Activated naive CD4-positive, alpha-beta T cell treated with anti-CD3 and anti-CD28 coated beads for 36 hours (primary cell): ENCODE measurements around the gene SLC25A48. TPM values are rescaled to one million over a fixed set of nuclear protein-coding genes. Genes with fewer than 3 reads are reported as not detected.

Experiments
- CTCF ChIA-PET: fragments of 350-600 bp; sonication (Branson Sonifier 250); formaldehyde crosslinking; loops from one replicate; lab custom pipeline; 2021; ENCODE audit warnings: antibody characterized with exemption; lab: Charles Lee
- DNase-seq: peaks from one replicate; pipeline ENCODE4 v3.0.0-alpha.2; 2020
- H3K27ac Mint-ChIP-seq: one replicate; pipeline ENCODE4 v1.8.0; 2021; ENCODE audit warnings: mild to moderate bottlenecking, mixed read lengths
- H3K27me3 Mint-ChIP-seq: one replicate; pipeline ENCODE4 v1.8.0; 2021; ENCODE audit warnings: low read depth, mixed read lengths
- H3K36me3 Mint-ChIP-seq: one replicate; pipeline ENCODE4 v1.8.0; 2021; ENCODE audit warnings: low read depth, mixed read lengths
- H3K4me1 Mint-ChIP-seq: one replicate; pipeline ENCODE4 v1.8.0; 2021; ENCODE audit warnings: low read depth, mixed read lengths
- H3K4me3 Mint-ChIP-seq: one replicate; pipeline ENCODE4 v1.8.0; 2021; ENCODE audit warnings: mild to moderate bottlenecking, moderate library complexity, mixed read lengths
- H3K9me3 Mint-ChIP-seq: one replicate; pipeline ENCODE4 v1.8.0; 2021; ENCODE audit warnings: mixed read lengths
- intact Hi-C: fragments of 100-400 bp; cut with micrococcal nuclease; formaldehyde crosslinking; loops from one replicate; pipeline ENCODE4 v1.15.1; 2023
- total RNA-seq, 2 experiments: library from RNA; stranded (reverse); gene quantifications; one replicate each; pipeline ENCODE4 v1.2.3, GENCODE V29; 2021

The SLC25A48 gene
- total RNA-seq, 2 experiments from 2014 or later, result not detected

- Mint-ChIP-seq H3K36me3 (no peaks in the 10 kb centered on the region), H3K4me1 (no peaks in the 10 kb centered on the region), H3K4me3 (no peak overlapping the region), H3K9me3 (no peaks in the 10 kb centered on the region), H3K27me3 (no peaks in the 10 kb centered on the region), H3K27ac (no peak overlapping the region)
- intact Hi-C loops, result no loop called here
- CTCF ChIA-PET, result no interaction called here
- DNase-seq, result no peak
Measured at GRCh38 chr5:135824541-135825041, 9.9 kb upstream of the SLC25A48 start.

- intact Hi-C loops, result no loop called here
- no peak for DNase-seq
- Mint-ChIP-seq H3K9me3 (no peaks in the 10 kb centered on the region), H3K36me3 (no peaks in the 10 kb centered on the region), H3K27me3 (peaks cover 10% of the 10 kb centered on the region), H3K4me3 (no peak overlapping the region), H3K4me1 (no peaks in the 10 kb centered on the region), H3K27ac (no peak overlapping the region)
- CTCF ChIA-PET, result no interaction called here
Measured at GRCh38 chr5:135825373-135826220, 8.9 kb upstream of the SLC25A48 start.

- CTCF ChIA-PET, result no interaction called here
- intact Hi-C loops, result no loop called here
- Mint-ChIP-seq H3K27me3 (peaks cover 14% of the 10 kb centered on the region), H3K4me1 (no peaks in the 10 kb centered on the region), H3K27ac (no peak overlapping the region), H3K9me3 (no peaks in the 10 kb centered on the region), H3K4me3 (no peak overlapping the region), H3K36me3 (no peaks in the 10 kb centered on the region)
- DNase-seq, result no peak
Measured at GRCh38 chr5:135826221-135826525, 8.3 kb upstream of the SLC25A48 start.

GRCh38 chr5:135826994-135827671 is 7.3 kb upstream of the SLC25A48 start:
- H3K27me3 Mint-ChIP-seq, result peaks cover 23% of the 10 kb centered on the region
- no peak overlapping the region for H3K4me3 Mint-ChIP-seq
- DNase-seq, result no peak
- H3K9me3 Mint-ChIP-seq, result no peaks in the 10 kb centered on the region
- no peaks in the 10 kb centered on the region for H3K4me1 Mint-ChIP-seq
- intact Hi-C loops, result no loop called here
- CTCF ChIA-PET, result no interaction called here
- no peaks in the 10 kb centered on the region for H3K36me3 Mint-ChIP-seq
- no peak overlapping the region for H3K27ac Mint-ChIP-seq

GRCh38 chr5:135827965-135828781 is 6.3 kb upstream of the SLC25A48 start:
- no peak for DNase-seq
- Mint-ChIP-seq H3K4me3 (no peak overlapping the region), H3K36me3 (no peaks in the 10 kb centered on the region), H3K9me3 (no peaks in the 10 kb centered on the region), H3K4me1 (no peaks in the 10 kb centered on the region), H3K27ac (no peak overlapping the region), H3K27me3 (peaks cover 28% of the 10 kb centered on the region)
- CTCF ChIA-PET, result interaction anchor here (0.6 to 0.9 kb wide), 2 partner anchors 262 to 323 kb away, joined by 3 to 4 read pairs; no protein-coding TSS in a partner anchor
- intact Hi-C loops, result no loop called here

GRCh38 chr5:135828782-135829127 is 5.7 kb upstream of the SLC25A48 start:
- H3K4me3 Mint-ChIP-seq, result no peak overlapping the region
- no peaks in the 10 kb centered on the region for H3K36me3 Mint-ChIP-seq
- H3K27me3 Mint-ChIP-seq, result peaks cover 33% of the 10 kb centered on the region
- DNase-seq, result no peak
- no peaks in the 10 kb centered on the region for H3K9me3 Mint-ChIP-seq
- intact Hi-C loops, result no loop called here
- H3K4me1 Mint-ChIP-seq, result no peaks in the 10 kb centered on the region
- CTCF ChIA-PET, result interaction anchor here (0.6 to 0.9 kb wide), 2 partner anchors 263 to 374 kb away, joined by 3 to 4 read pairs; no protein-coding TSS in a partner anchor
- no peak overlapping the region for H3K27ac Mint-ChIP-seq

- intact Hi-C loops, result no loop called here
- Mint-ChIP-seq H3K4me1 (peaks cover 3% of the 10 kb centered on the region), H3K9me3 (no peaks in the 10 kb centered on the region), H3K27me3 (peaks cover 37% of the 10 kb centered on the region), H3K36me3 (no peaks in the 10 kb centered on the region), H3K27ac (no peak overlapping the region), H3K4me3 (no peak overlapping the region)
- DNase-seq, result no peak
- CTCF ChIA-PET, result interaction anchor here (0.6 to 2.2 kb wide), 3 partner anchors 263 to 375 kb away, joined by 3 to 16 read pairs (median 4); no protein-coding TSS in a partner anchor
Measured at GRCh38 chr5:135829179-135829578, 5.3 kb upstream of the SLC25A48 start.

GRCh38 chr5:135829681-135830383 is 4.6 kb upstream of the SLC25A48 start:
- DNase-seq, result peak; percentile 62
- peaks cover 4% of the 10 kb centered on the region for H3K4me1 Mint-ChIP-seq
- CTCF ChIA-PET, result interaction anchor here (0.6 to 2.2 kb wide), 7 partner anchors 10 to 274 kb away, joined by 3 to 16 read pairs (median 5); no protein-coding TSS in a partner anchor

GRCh38 chr5:135830384-135830700 is 4.1 kb upstream of the SLC25A48 start:
- H3K9me3 Mint-ChIP-seq, result no peaks in the 10 kb centered on the region
- H3K36me3 Mint-ChIP-seq, result no peaks in the 10 kb centered on the region
- DNase-seq, result no peak
- H3K27me3 Mint-ChIP-seq, result peaks cover 43% of the 10 kb centered on the region
- H3K4me3 Mint-ChIP-seq, result no peak overlapping the region
- H3K27ac Mint-ChIP-seq, result no peak overlapping the region
- intact Hi-C loops, result loop anchor here (1.0 to 2.0 kb wide), 2 partner anchors 270 to 364 kb away; no protein-coding TSS in a partner anchor
- CTCF ChIA-PET, result interaction anchor here (0.9 to 2.2 kb wide), 6 partner anchors 9 to 274 kb away, joined by 3 to 16 read pairs (median 6); no protein-coding TSS in a partner anchor
- peaks cover 4% of the 10 kb centered on the region for H3K4me1 Mint-ChIP-seq

More at GRCh38 chr5:135829681-135830383, 4.6 kb upstream of the SLC25A48 start:
- intact Hi-C loops, result loop anchor here (1.0 to 2.0 kb wide), 2 partner anchors 270 to 363 kb away; no protein-coding TSS in a partner anchor
- Mint-ChIP-seq H3K36me3 (no peaks in the 10 kb centered on the region), H3K4me3 (no peak overlapping the region), H3K9me3 (no peaks in the 10 kb centered on the region), H3K27ac (no peak overlapping the region), H3K27me3 (peaks cover 43% of the 10 kb centered on the region)

- no peaks in the 10 kb centered on the region for H3K36me3 Mint-ChIP-seq
- DNase-seq, result no peak
- intact Hi-C loops, result loop anchor here (1.0 to 2.0 kb wide), 2 partner anchors 271 to 364 kb away; no protein-coding TSS in a partner anchor
- H3K4me3 Mint-ChIP-seq, result no peak overlapping the region
- no peaks in the 10 kb centered on the region for H3K9me3 Mint-ChIP-seq
- no peak overlapping the region for H3K27ac Mint-ChIP-seq
- H3K4me1 Mint-ChIP-seq, result peaks cover 4% of the 10 kb centered on the region
- peaks cover 43% of the 10 kb centered on the region for H3K27me3 Mint-ChIP-seq
- CTCF ChIA-PET, result interaction anchor here (0.9 to 2.2 kb wide), 6 partner anchors 9 to 275 kb away, joined by 3 to 16 read pairs (median 6); no protein-coding TSS in a partner anchor
Measured at GRCh38 chr5:135830876-135831275, 3.6 kb upstream of the SLC25A48 start.

- Mint-ChIP-seq H3K4me3 (no peak overlapping the region), H3K27ac (no peak overlapping the region), H3K4me1 (peaks cover 4% of the 10 kb centered on the region), H3K9me3 (no peaks in the 10 kb centered on the region), H3K36me3 (no peaks in the 10 kb centered on the region), H3K27me3 (peaks cover 44% of the 10 kb centered on the region)
- intact Hi-C loops, result loop anchor here (2.0 kb wide), 1 partner anchor 365 kb away; no protein-coding TSS in a partner anchor
- no peak for DNase-seq
- CTCF ChIA-PET, result interaction anchor here (0.8 to 2.2 kb wide), 5 partner anchors 8 to 270 kb away, joined by 5 to 16 read pairs (median 6); no protein-coding TSS in a partner anchor
Measured at GRCh38 chr5:135831439-135831838, 3.0 kb upstream of the SLC25A48 start.
